GM21786 (cell line): ENCODE data around the gene KCNIP3.

Experiments
- ATAC-seq: cut with Tn5 transposase; IDR thresholded peaks from one replicate; pipeline ENCODE4 v1.9.1; 2021; ENCODE audit not compliant: unreplicated experiment

The KCNIP3 gene

GRCh38 chr2:95312543-95313201 is 15.5 kb downstream of the KCNIP3 start:
- ATAC-seq = no peak

GRCh38 chr2:95313296-95314131 is 16.4 kb downstream of the KCNIP3 start:
- no peak for ATAC-seq

- no peak for ATAC-seq
Observed at GRCh38 chr2:95314598-95314963, 17.4 kb downstream of the KCNIP3 start.

GRCh38 chr2:95314964-95315611 is 17.9 kb downstream of the KCNIP3 start:
- ATAC-seq = no peak

- ATAC-seq = no peak
Observed at GRCh38 chr2:95315801-95316411, 18.8 kb downstream of the KCNIP3 start.

GRCh38 chr2:95316466-95317122 is 19.4 kb downstream of the KCNIP3 start:
- no peak for ATAC-seq

GRCh38 chr2:95317123-95317500 is 20.0 kb downstream of the KCNIP3 start:
- no peak for ATAC-seq

- ATAC-seq = no peak
Observed at GRCh38 chr2:95317665-95318425, 20.7 kb downstream of the KCNIP3 start.

GRCh38 chr2:95318431-95319220 is 21.5 kb downstream of the KCNIP3 start:
- no peak for ATAC-seq

GRCh38 chr2:95319481-95320343 is 22.6 kb downstream of the KCNIP3 start:
- no peak for ATAC-seq

GRCh38 chr2:95320344-95320712 is 23.2 kb downstream of the KCNIP3 start:
- ATAC-seq = no peak

GRCh38 chr2:95320986-95321767 is 24.0 kb downstream of the KCNIP3 start:
- no peak for ATAC-seq

GRCh38 chr2:95323347-95324155 is 26.4 kb downstream of the KCNIP3 start:
- ATAC-seq = no peak

- ATAC-seq = no peak
Observed at GRCh38 chr2:95325026-95325425, 27.9 kb downstream of the KCNIP3 start.

GRCh38 chr2:95325590-95326432 is 28.7 kb downstream of the KCNIP3 start:
- ATAC-seq = no peak

- ATAC-seq = no peak
Observed at GRCh38 chr2:95326433-95327140, 29.4 kb downstream of the KCNIP3 start.
